ENCODE measurements around the gene CEACAM1.
"Not testable (repeated sequence)": the region's sequence is repeated elsewhere in the genome, so short reads cannot be mapped to it uniquely, and the experiment has no call there.

Gene CEACAM1

GRCh38 chr19:42511340-42511739 is 16.9 kb downstream of the CEACAM1 start:
- DNase-seq: no peak

GRCh38 chr19:42508892-42509444 is 19.3 kb downstream of the CEACAM1 start:
- DNase-seq: no peak

DNA sequence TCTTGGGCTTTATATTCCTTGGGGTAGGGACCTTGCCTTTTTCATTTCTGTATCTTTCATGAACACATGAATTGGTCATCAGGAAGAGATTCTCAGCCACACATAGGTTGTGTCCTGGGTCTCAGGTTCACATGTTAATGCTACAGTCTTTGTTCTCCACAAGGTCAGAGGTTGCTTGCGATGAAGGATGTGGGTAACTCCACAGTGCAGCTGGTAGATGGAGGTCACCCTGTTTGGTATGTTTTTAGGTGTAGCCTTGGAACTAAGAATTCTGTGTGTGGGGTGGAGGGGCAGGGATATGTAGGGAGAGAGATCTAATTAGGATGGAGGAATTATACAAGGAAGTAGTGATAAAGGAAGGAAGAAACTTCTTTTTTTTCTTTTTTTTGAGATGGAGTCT is 23.2 kb downstream of the CEACAM1 start:
- DNase-seq: no peak

- no peak for DNase-seq
Observed at GRCh38 chr19:42501733-42502132, 26.5 kb downstream of the CEACAM1 start.

DNA sequence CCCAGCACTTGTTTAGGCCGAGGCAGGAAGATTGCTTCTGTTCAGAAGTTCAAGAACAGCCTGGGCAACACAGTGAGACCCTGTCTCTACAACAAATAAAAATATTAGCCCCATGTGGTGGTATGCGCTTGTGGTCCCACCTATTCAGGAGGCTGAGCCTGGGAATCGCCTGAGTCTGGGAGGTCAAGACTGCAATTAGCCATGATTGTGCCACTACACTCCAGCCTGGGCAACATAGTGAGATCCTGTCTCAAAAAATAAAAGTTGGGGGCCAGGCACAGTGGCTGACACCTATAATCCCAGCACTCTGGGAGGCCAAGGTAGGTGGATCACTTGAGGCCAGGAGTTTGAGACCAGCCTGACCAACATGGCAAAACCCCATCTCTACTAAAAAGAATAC is 27.0 kb downstream of the CEACAM1 start:
- not testable (repeated sequence) for DNase-seq

DNA sequence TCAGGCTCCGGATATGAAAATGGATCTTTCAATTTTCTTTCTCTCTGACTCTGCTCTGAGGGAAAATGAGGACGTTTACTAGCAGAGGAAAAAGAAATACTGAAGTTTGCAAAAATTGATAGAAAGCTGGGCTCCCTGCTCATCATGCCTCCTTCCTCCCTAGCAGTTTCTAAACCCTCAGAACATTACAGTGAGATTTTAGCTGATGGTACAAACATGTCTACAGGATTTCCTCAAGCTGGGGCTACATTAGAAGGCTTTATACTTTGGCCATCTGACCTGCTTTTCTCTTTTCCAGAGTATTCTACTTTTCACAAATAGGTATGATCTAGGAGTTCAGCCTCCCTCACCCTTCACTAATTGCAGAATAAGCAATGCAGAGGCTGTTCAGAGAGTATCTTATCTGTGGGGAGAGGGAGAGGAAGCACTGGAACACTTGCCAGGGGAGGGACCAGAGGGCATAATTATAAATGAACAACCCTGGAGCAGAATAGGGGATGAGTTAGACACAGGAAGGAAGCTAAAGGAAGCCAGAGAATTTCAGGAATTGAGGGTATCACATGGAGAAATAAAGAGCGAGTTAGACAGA is 30.0 kb downstream of the CEACAM1 start:
- no peak for DNase-seq

DNA sequence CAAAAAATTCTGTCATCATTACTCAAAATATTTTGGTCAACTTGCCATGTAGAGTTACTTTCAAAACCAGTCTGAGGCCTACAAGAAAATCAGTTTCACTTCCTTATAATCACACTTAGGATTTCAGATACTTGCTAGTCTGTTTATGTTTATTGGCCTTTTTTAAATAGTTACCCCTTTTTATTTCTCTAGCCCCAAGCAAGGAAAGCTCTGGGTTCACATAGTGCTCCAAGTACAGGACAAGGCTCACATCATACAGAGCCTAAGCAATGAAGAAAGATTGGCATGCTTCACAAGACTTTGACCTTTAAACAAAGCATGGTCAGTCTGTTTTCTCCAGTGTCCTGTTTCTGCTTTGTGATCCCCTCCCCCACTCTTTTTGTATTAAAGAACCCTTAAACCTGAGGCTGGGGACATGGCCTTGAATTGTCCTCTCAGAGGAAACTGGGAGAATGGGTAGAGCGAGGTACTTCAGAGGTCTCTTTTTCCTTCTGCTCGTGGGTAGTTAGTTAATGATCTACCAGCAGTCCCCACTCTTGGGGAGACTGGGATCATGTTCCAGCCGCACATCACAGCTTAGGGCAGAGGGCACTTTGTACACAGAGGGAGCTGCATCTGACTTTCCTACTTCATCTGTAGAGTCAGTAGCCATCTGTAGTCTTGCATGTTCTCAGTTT is 30.7 kb downstream of the CEACAM1 start:
- peak; percentile 14 to 60 for DNase-seq

GRCh38 chr19:42496460-42497133 is 31.7 kb downstream of the CEACAM1 start:
- DNase-seq: no peak

DNA sequence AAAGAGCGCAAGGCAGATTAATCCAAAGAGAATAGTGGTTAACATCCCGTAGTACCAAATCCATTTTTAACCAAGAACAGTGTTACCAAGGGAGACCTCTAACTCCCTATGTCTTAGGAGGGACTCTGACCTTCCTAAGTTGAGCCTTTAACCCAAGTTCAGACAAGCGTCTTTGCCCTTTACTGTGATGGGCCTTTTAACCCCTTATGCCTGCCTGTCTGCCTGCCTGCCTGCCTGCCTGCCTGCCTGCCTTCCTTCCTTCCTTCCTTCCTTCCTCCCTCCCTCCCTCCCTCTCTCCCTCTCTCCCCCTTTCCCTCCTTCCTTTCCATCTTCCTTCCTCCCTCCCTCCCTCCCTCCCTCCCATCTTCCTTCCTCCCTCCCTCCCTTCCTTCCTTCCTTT is 32.6 kb downstream of the CEACAM1 start:
- DNase-seq: no peak

GRCh38 chr19:42494321-42494720 is 34.0 kb downstream of the CEACAM1 start:
- DNase-seq: no peak

DNA sequence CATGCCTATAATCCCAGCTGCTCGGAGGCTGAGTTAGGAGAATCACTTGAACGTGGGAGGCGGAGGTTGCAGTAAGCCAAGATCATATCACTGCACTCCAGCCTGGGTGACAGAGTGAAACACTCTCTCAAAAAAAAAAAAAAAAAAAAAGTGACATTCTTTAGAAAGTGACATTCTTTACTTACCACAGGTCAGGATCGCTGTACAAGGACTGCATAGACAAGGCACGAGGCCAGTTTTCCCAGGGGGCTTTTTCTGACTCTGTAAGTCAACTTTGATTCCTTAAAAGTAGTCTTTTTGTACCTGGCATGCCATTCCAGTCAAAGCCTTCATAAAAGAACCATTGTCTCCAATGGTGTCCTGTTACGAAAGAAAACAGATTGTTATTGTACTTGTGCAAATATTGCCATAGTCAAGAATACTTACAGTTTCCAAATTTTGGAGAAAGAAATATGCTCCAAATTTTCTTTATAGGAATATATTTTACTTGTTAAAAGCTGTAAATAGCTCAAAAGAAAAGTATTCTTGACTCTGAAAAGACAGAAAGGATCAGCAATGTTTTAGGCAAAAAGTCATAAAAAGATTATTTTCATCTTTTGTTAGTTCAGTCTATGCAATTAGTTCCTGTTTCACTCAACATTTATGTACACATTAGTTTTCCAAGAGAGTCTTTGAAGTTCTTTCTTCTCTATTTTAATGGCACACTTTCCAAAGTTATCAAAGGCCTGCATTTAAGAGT is 39.3 kb downstream of the CEACAM1 start:
- DNase-seq: no peak

DNA sequence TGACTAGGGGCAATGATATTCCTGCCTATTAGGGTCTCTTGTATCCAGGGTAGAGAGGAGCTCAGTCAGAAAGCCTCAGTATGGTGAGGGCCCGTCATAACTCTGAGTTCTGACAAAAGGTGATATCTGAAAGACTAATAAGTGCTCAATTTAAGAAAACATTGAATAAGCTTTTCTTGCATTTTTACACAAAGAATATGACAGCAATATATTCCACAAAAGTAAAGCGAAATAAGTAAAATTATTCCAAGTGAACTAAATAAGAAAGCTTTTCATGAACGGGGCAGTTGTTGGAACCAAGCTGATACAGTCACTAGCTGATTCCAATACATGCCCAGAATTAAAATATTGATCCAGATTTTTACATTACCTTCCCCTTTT is 40.5 kb downstream of the CEACAM1 start:
- DNase-seq: no peak

- DNase-seq: peak; percentile 19 to 78
Observed at GRCh38 chr19:42487032-42487797, 41.1 kb downstream of the CEACAM1 start.

DNA sequence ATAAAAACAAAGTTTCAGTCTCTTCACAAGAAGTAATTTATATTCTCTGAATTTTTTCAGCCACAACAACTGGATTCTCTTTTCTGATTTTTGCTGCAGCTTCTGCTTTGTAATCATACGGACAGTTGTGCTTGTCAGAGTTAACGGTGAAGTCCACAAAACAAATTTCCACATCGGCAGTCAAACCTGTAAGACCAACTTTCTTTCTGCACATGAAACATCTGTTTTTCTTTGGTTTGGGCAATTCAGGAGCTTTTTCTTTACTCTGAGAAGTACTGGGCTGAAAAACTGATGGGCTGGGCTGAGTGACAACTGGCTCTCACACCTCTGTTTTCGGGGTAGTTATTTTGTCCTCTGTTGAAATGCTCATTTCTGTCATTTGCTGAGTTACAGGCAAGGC is 43.2 kb downstream of the CEACAM1 start:
- DNase-seq: not testable (repeated sequence)

- peak; percentile 37 to 73 for DNase-seq
Observed at GRCh38 chr19:42480335-42481095, 47.8 kb downstream of the CEACAM1 start.

DNA sequence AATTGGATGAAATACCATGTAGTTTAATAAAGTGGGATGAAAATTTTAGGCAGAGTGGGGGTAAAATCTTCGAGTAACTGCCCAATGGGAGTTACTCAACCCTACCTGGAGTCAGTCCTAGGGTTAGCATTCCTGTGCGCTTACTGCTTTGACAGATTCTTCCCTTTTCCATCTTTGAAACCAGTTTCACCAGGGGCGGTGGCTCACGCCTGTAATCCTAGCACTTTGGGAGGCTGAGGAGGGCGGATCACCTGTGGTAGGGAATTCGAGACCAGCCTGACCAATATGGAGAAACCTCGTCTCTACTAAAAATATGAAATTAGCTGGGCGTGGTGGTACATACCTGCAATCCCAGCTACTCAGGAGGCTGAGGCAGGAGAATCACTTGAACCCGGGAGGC is 48.5 kb downstream of the CEACAM1 start:
- no peak for DNase-seq

DNA sequence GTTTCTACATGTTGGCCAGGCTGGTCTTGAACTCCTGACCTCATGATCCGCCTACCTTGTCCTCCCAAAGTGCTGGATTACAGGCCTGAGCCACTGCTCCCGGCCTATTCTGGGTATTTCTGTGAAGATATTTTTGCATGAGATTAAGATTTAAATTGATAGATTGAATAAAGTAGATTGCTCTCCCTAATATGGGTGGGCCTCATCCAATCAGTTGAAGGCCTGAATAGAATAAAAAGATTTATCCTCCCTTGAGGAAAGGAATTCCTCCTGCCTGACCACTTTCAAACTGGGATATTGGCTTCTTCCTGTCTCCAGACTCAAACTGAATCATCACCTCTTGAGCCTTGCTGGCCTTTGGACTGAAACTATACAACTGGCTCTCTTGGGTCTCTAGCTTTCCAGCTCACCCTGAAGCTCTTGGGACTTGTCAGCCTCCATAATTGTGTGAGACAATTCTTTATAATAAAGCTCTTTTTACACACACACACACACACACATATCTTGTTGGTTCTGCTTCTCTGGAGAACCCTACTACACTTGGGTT is 49.4 kb downstream of the CEACAM1 start:
- DNase-seq: no peak

GRCh38 chr19:42477933-42478332 is 50.3 kb downstream of the CEACAM1 start:
- DNase-seq: no peak

- DNase-seq: no peak
Observed at GRCh38 chr19:42477117-42477516, 51.2 kb downstream of the CEACAM1 start.

GRCh38 chr19:42475366-42475765 is 52.9 kb downstream of the CEACAM1 start:
- no peak for DNase-seq

- no peak for DNase-seq
Observed at GRCh38 chr19:42474743-42475142, 53.5 kb downstream of the CEACAM1 start.

Measured in inflammatory macrophage (primary cell).